A673 (cell line): ENCODE results near the gene ZFAND2A.

Experiments
- EZH2 ChIP-seq: fragments of 200-600 bp; sonication (generic); IDR thresholded peaks from 2 replicates; pipeline ENCODE4 v1.6.1; 2017; ENCODE audit warnings: borderline replicate concordance, low read depth, mild to moderate bottlenecking, mixed read lengths, antibody characterized with exemption, low read length; ENCODE audit not compliant: poor library complexity, severe bottlenecking
- TF ChIP-seq, protein P1 (sequence below): fragments of 300-800, 200-600 bp; sonication (generic); conservative IDR thresholded peaks from 2 replicates; pipeline ENCODE4 v1.5.1; 2017; ENCODE audit warnings: low read depth, mild to moderate bottlenecking, antibody characterized with exemption, low read length, moderate library complexity, mixed read lengths

DNA sequence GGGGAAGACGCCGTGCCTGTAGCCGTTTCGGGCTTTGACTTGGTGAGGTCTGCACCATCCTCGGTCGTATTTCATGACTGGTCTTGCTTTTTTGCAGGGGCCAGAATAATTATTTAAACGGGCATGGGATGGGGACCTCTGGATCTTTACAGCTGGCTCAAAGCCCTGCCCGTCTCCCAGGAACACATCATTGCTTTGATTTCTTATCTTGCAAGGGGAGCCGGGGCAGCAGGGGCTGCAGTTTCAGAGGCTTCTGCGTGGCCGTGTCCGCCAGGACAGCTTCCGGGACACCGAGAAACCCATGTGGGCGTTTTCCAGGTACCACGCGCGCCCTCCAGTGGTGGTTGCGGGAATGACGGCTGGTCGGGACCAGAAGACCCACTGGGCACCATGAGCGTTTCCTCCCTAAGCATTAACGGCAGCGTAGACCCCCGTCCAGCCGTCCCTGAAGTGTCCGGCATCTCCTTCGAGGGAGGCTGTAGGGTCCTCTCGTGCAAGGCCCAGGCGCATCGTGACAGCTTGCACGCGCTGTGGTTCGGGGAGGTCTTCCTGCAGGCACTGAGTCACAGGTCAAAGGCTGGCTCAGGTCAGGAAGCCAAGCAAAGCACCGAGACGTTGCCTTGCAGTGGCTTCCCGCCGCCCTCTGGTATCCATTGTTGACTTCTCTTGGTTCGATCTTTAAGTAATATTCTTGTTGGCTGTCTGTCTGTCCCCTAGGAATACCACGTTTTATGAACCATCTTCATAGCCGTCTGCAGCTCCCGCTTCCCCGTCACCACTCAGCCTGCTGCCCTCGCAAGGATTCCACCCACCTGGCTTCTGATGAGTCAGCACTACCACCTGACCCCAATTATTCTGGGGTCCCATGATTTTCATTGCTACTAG is 16.2 kb upstream of the ZFAND2A start:
- no peak for TF ChIP-seq EZH2
- TF ChIP-seq, protein P1, sequence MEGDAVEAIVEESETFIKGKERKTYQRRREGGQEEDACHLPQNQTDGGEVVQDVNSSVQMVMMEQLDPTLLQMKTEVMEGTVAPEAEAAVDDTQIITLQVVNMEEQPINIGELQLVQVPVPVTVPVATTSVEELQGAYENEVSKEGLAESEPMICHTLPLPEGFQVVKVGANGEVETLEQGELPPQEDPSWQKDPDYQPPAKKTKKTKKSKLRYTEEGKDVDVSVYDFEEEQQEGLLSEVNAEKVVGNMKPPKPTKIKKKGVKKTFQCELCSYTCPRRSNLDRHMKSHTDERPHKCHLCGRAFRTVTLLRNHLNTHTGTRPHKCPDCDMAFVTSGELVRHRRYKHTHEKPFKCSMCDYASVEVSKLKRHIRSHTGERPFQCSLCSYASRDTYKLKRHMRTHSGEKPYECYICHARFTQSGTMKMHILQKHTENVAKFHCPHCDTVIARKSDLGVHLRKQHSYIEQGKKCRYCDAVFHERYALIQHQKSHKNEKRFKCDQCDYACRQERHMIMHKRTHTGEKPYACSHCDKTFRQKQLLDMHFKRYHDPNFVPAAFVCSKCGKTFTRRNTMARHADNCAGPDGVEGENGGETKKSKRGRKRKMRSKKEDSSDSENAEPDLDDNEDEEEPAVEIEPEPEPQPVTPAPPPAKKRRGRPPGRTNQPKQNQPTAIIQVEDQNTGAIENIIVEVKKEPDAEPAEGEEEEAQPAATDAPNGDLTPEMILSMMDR = peak; percentile 97
